Neural cell (in vitro differentiated cells): ENCODE measurements around the gene LPP. TPM values are rescaled to one million over a fixed set of nuclear protein-coding genes. Genes with fewer than 3 reads are reported as not detected.

ENCODE experiments used
- H2AFZ ChIP-seq: fragments of 200-600, 300-800 bp; sonication (generic), shearing (Covaris generic); 2 replicates; pipeline ENCODE4 v1.6.0; 2014; ENCODE audit warnings: low read depth, mild to moderate bottlenecking, antibody characterized with exemption, low read length, moderate library complexity
- H3F3A ChIP-seq: fragments of 200-600 bp; shearing (Covaris generic); 2 replicates; pipeline ENCODE4 v1.6.1; 2016; ENCODE audit warnings: mild to moderate bottlenecking, moderate library complexity, mixed read lengths, antibody characterized with exemption, low read length; ENCODE audit not compliant: insufficient read depth, poor library complexity, severe bottlenecking
- H3K27ac ChIP-seq: fragments of 200-600, 300-800 bp; sonication (generic), shearing (Covaris generic); 2 replicates; pipeline ENCODE4 v1.5.1; 2014; ENCODE audit warnings: mild to moderate bottlenecking, low read length, moderate library complexity
- H3K27me3 ChIP-seq: fragments of 300-800, 200-600 bp; sonication (generic), shearing (Covaris generic); 2 replicates; pipeline ENCODE4 v1.6.0; 2014; ENCODE audit warnings: mild to moderate bottlenecking, low read depth, low read length, moderate library complexity; ENCODE audit not compliant: insufficient read depth
- H3K36me3 ChIP-seq: fragments of 300-800, 200-600 bp; sonication (generic), shearing (Covaris generic); 2 replicates; pipeline ENCODE4 v1.5.1; 2014; ENCODE audit warnings: mild to moderate bottlenecking, antibody characterized with exemption, low read length, moderate library complexity; ENCODE audit not compliant: insufficient read depth
- H3K4me2 ChIP-seq: fragments of 300-800, 200-600 bp; sonication (generic), shearing (Covaris generic); 2 replicates; pipeline ENCODE4 v1.6.0; 2014; ENCODE audit warnings: mild to moderate bottlenecking, low read length
- H3K4me3 ChIP-seq: fragments of 300-800, 200-600 bp; sonication (generic), shearing (Covaris generic); 2 replicates; pipeline ENCODE4 v1.5.1; 2014; ENCODE audit warnings: mild to moderate bottlenecking, low read length, moderate library complexity
- H3K79me2 ChIP-seq: fragments of 200-600 bp; shearing (Covaris generic); replicated peaks from 2 replicates; pipeline ENCODE4 v1.6.0; 2014; ENCODE audit warnings: mild to moderate bottlenecking, low read length, moderate library complexity; ENCODE audit not compliant: insufficient read depth
- H3K9ac ChIP-seq: fragments of 300-800, 200-600 bp; sonication (generic), shearing (Covaris generic); 2 replicates; pipeline ENCODE4 v1.6.1; 2016; ENCODE audit warnings: mild to moderate bottlenecking, low read length, mixed read lengths
- H3K9me2 ChIP-seq: fragments of 200-600 bp; shearing (Covaris generic); 2 replicates; pipeline ENCODE4 v1.6.1; 2016; ENCODE audit warnings: mild to moderate bottlenecking, low read length, mixed read lengths; ENCODE audit not compliant: insufficient read depth
- H3K9me3 ChIP-seq: fragments of 200-600, 300-800 bp; sonication (generic), shearing (Covaris generic); 2 replicates; pipeline ENCODE4 v1.6.1; 2016; ENCODE audit warnings: mild to moderate bottlenecking, mixed run types, low read length, moderate library complexity, mixed read lengths
- H4K20me1 ChIP-seq: fragments of 200-600 bp; shearing (Covaris generic); 2 replicates; pipeline ENCODE4 v1.6.1; 2016; ENCODE audit warnings: mild to moderate bottlenecking, mixed run types; ENCODE audit not compliant: insufficient read depth
- CTCF ChIP-seq: fragments of 450-650 bp; IDR thresholded peaks from 2 replicates; pipeline ENCODE4 v1.5.1; 2014; ENCODE audit warnings: antibody characterized with exemption, mild to moderate bottlenecking, moderate library complexity; ENCODE audit not compliant: poor library complexity, severe bottlenecking
- EP300 ChIP-seq: fragments of 450-650 bp; conservative IDR thresholded peaks from 2 replicates; pipeline ENCODE4 v1.6.1; 2014; ENCODE audit warnings: antibody characterized with exemption, mild to moderate bottlenecking, moderate library complexity; ENCODE audit not compliant: poor library complexity, severe bottlenecking
- EZH2 ChIP-seq: fragments of 200-600, 300-800 bp; shearing (Covaris generic), sonication (generic); IDR thresholded peaks from 2 replicates; pipeline ENCODE4 v1.6.1; 2014; ENCODE audit warnings: antibody characterized with exemption, low read length, borderline replicate concordance, mild to moderate bottlenecking; ENCODE audit not compliant: insufficient read depth, poor library complexity, severe bottlenecking
- MXI1 ChIP-seq: fragments of 450-650 bp; conservative IDR thresholded peaks from 2 replicates; pipeline ENCODE4 v1.6.1; 2014; ENCODE audit warnings: antibody characterized with exemption, mild to moderate bottlenecking; ENCODE audit not compliant: poor library complexity, severe bottlenecking
- POLR2AphosphoS5 ChIP-seq: IDR thresholded peaks from 2 replicates; pipeline ENCODE4 v1.6.1; 2012
- RAD21 ChIP-seq: fragments of 450-650 bp; conservative IDR thresholded peaks from 2 replicates; pipeline ENCODE4 v1.6.1; 2014; ENCODE audit warnings: antibody characterized with exemption, mild to moderate bottlenecking, moderate library complexity
- REST ChIP-seq: IDR thresholded peaks from 2 replicates; pipeline ENCODE4 v1.6.1; 2012; ENCODE audit warnings: borderline replicate concordance
- SMC3 ChIP-seq: fragments of 450-650 bp; conservative IDR thresholded peaks from 2 replicates; pipeline ENCODE4 v1.6.1; 2014; ENCODE audit warnings: antibody characterized with exemption, mild to moderate bottlenecking, moderate library complexity; ENCODE audit not compliant: poor library complexity
- TAF1 ChIP-seq: IDR thresholded peaks from 2 replicates; pipeline ENCODE4 v1.6.1; 2012; ENCODE audit warnings: low read depth
- polyA plus RNA-seq: library from polyadenylated mRNA; depleted of rRNA; stranded (reverse); fragments of >200 nt; gene quantifications from 2 replicates; pipeline ENCODE4 v1.2.3, GENCODE V29; 2014

The LPP gene
- polyA plus RNA-seq, 1 donor from 2014 or later: 3.0 TPM

GRCh38 chr3:188712991-188713390 lies 559.0 kb downstream of the LPP start:
- H3K79me2 ChIP-seq: no peaks in the 10 kb centered on the region
- H3K27ac ChIP-seq: no peak overlapping the region
- H3K36me3 ChIP-seq: no peaks in the 10 kb centered on the region
- TF ChIP-seq POLR2AphosphoS5 (no peak), REST (no peak), MXI1 (no peak), CTCF (no peak), TAF1 (no peak), EP300 (no peak), RAD21 (no peak), EZH2 (no peak), SMC3 (no peak)
- no peaks in the 10 kb centered on the region for H3K9me3 ChIP-seq
- no peaks in the 10 kb centered on the region for H3K9me2 ChIP-seq
- H3K27me3 ChIP-seq: no peaks in the 10 kb centered on the region
- H3K4me3 ChIP-seq: no peak overlapping the region
- H3K9ac ChIP-seq: no peak overlapping the region
- H3F3A ChIP-seq: no peaks in the 10 kb centered on the region
- no peak overlapping the region for H3K4me2 ChIP-seq
- no peaks in the 10 kb centered on the region for H4K20me1 ChIP-seq
- no peak overlapping the region for H2AFZ ChIP-seq

GRCh38 chr3:188719545-188719944 lies 565.6 kb downstream of the LPP start:
- TF ChIP-seq POLR2AphosphoS5 (no peak), CTCF (no peak), SMC3 (no peak), EP300 (no peak), MXI1 (no peak), REST (no peak), TAF1 (no peak), EZH2 (no peak), RAD21 (no peak)
- Histone ChIP-seq H3K4me3 (no peak overlapping the region), H3K4me2 (no peak overlapping the region), H2AFZ (no peak overlapping the region), H3K36me3 (no peaks in the 10 kb centered on the region), H3K9me3 (no peaks in the 10 kb centered on the region), H3K9ac (no peak overlapping the region), H3K9me2 (no peaks in the 10 kb centered on the region), H3F3A (no peaks in the 10 kb centered on the region), H4K20me1 (no peaks in the 10 kb centered on the region), H3K27me3 (no peaks in the 10 kb centered on the region), H3K79me2 (no peaks in the 10 kb centered on the region), H3K27ac (no peak overlapping the region)
